HepG2 (cell line): ENCODE results near the gene DIAPH1. TPM values are rescaled to one million over a fixed set of nuclear protein-coding genes. Genes with fewer than 3 reads are reported as not detected.
A peak's percentile ranks its signal among the peaks of the same experiment; 100 is the strongest.

Source experiments
- AHDC1 ChIP-seq: sonication (generic); formaldehyde crosslinking; IDR thresholded peaks from 2 replicates; pipeline ENCODE4 v1.5.1; 2020; ENCODE audit warnings: mild to moderate bottlenecking, missing genetic modification reagents, borderline replicate concordance
- ATF4 ChIP-seq, 2 experiments: fragments of 450-650 bp in 1 of 2; sonication (generic) in 1 of 2; formaldehyde crosslinking; IDR thresholded peaks; 2 replicates each; pipeline versions ENCODE4 v1.5.0 to v1.8.0; 2020 to 2022; ENCODE audit warnings: mild to moderate bottlenecking in 1 of 2, missing genetic modification reagents in 1 of 2
- BATF2 ChIP-seq: sonication (generic); formaldehyde crosslinking; IDR thresholded peaks from 2 replicates; pipeline ENCODE4 v1.8.0; 2022; ENCODE audit warnings: mild to moderate bottlenecking, missing genetic modification reagents, moderate library complexity
- EP300 ChIP-seq, 3 experiments: sonication (generic) in 1 of 3; formaldehyde crosslinking in 1 of 3; IDR thresholded peaks; 2 replicates each; pipeline versions ENCODE4 v1.5.1 to v1.6.1; 2011 to 2020; ENCODE audit warnings: low read depth in 2 of 3, low read length in 2 of 3, borderline replicate concordance in 1 of 3, improper control_type of control experiment in 1 of 3, mild to moderate bottlenecking in 1 of 3, missing genetic modification reagents in 1 of 3, moderate library complexity in 1 of 3
- HCFC1 ChIP-seq: fragments of 150-350 bp; IDR thresholded peaks from 2 replicates; pipeline ENCODE4 v1.6.1; 2014; ENCODE audit warnings: low read depth, low read length
- HDAC1 ChIP-seq: sonication (generic); formaldehyde crosslinking; IDR thresholded peaks from 2 replicates; pipeline ENCODE4 v1.5.1; 2020; ENCODE audit warnings: mild to moderate bottlenecking, missing genetic modification reagents
- NFYC ChIP-seq: IDR thresholded peaks from 2 replicates; pipeline ENCODE4 v1.6.1; 2016; ENCODE audit warnings: missing genetic modification reagents, missing compliant biosample characterization
- U2AF1 ChIP-seq: fragments of 200-400 bp; formaldehyde crosslinking; optimal IDR thresholded peaks from 2 replicates; pipeline ENCODE3; 2017; ENCODE audit warnings: mild to moderate bottlenecking, low read depth, low read length
- ZBTB1 ChIP-seq: sonication (generic); formaldehyde crosslinking; IDR thresholded peaks from 2 replicates; pipeline ENCODE4 v1.4.0; 2020; ENCODE audit warnings: missing genetic modification reagents, borderline replicate concordance
- ZMYM4 ChIP-seq: sonication (generic); formaldehyde crosslinking; IDR thresholded peaks from 2 replicates; pipeline ENCODE4 v1.8.1; 2023; ENCODE audit warnings: mild to moderate bottlenecking, missing genetic modification reagents
- ZNF546 ChIP-seq: sonication (generic); formaldehyde crosslinking; conservative IDR thresholded peaks from 2 replicates; pipeline ENCODE4 v1.8.1; 2023; ENCODE audit warnings: mild to moderate bottlenecking, missing genetic modification reagents
- ZXDC ChIP-seq: sonication (generic); formaldehyde crosslinking; IDR thresholded peaks from 2 replicates; pipeline ENCODE4 v1.5.0; 2020; ENCODE audit warnings: mild to moderate bottlenecking, missing genetic modification reagents
- polyA plus RNA-seq, 8 experiments: library from polyadenylated mRNA; depleted of rRNA in 3 of 8; stranded (reverse) in 7 of 8; unstranded in 1 of 8; fragments of >200 nt; fragmentation: Illumina TruSeq in 4 of 8; extraction: Trizol in 4 of 8; gene quantifications; 2 replicates each; pipeline versions ENCODE4 v1.2.1 to v1.2.3, GENCODE V29; 2011 to 2016; ENCODE audit warnings: low read depth in 4 of 8, missing spikeins in 1 of 8, mixed read lengths in 1 of 8; ENCODE audit not compliant: insufficient read depth in 1 of 8
- total RNA-seq, 5 experiments: library from RNA; depleted of rRNA; stranded (reverse); fragments of >200 nt; fragmentation: Illumina TruSeq; extraction: Trizol; gene quantifications; 2 replicates each; pipeline ENCODE4 v1.2.3, GENCODE V29; 2016; ENCODE audit warnings: low read depth in 1 of 5
- TF ChIP-seq, protein P1 (sequence below): sonication (generic); formaldehyde crosslinking; conservative IDR thresholded peaks from 2 replicates; pipeline ENCODE4 v1.4.0; 2020; ENCODE audit warnings: mild to moderate bottlenecking, missing genetic modification reagents, moderate library complexity

DIAPH1 gene
- total and polyA plus RNA-seq, 2 of the 13 experiments (the other 11 are each of a cell fraction or from before 2014, with no cell fraction given), result 25.1 to 33.9 TPM

DNA sequence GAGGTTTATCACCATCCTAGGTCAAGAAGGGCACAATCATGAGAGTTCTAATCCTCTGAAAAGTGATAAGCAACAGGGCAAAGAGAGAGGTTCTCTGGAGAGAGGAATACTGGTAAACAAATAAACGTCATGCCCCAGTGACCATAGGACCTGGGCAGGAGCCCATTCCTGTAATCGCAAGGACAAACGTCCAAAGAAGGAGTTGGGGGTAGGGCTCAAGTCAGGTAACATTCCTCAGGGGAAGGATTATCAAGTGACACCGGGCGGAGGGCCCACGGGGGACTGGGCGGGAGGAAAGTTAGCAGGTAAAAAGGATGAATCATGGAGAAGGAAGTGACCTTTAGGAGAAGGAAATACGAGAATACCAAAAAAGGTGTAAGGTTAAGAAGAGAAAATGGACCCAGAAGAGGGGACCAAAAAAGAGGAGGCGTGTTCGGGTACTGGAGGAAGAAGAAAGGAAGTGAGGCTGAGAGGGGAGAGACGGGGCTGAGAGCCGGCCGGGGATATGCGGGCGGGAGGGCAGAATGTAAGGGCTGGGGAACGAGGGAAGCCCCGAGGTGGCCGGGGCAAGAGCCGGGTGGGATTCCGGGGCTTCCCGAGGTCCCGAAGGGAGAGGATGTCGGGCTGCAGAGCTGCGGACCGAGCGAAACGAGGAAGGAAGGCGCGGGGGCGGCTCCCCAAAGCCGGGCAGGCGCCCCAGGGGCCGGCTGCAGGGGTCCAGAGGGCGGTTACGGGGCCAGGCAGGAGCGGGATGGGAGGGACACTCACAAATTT is 583 bp downstream of the DIAPH1 start (continued):
- TF ChIP-seq ZXDC (CRISPR knock-in tag) (no peak), HDAC1 (CRISPR knock-in tag) (peak; percentile 50), ZBTB1 (CRISPR knock-in tag) (no peak), HCFC1 (no peak; the same call in 1 of the 2 replicates), NFYC (no peak), ZNF546 (0 out of 2 replicates have a peak, but pooled peaks have one; percentile 4), BATF2 (CRISPR knock-in tag) (peak; percentile 31; the same call in 1 of the 2 replicates), U2AF1 (peak; percentile 0), AHDC1 (CRISPR knock-in tag) (peak; percentile 62; the same call in 1 of the 2 replicates), ATF4 (CRISPR knock-in tag; IDR thresholded peaks at IDR 0.05) (peak in 1 of 2 experiments; percentile 44; a peak in 2 of 4 replicates), EP300 (IDR thresholded peaks at IDR 0.05; ENCODE audit: low read depth in 2 of 2, low read length in 2 of 2) (no peak), EP300 (CRISPR knock-in tag; IDR thresholded peaks at IDR 0.05; ENCODE audit: borderline replicate concordance) (no peak), ZMYM4 (no peak)
- TF ChIP-seq, protein P1, sequence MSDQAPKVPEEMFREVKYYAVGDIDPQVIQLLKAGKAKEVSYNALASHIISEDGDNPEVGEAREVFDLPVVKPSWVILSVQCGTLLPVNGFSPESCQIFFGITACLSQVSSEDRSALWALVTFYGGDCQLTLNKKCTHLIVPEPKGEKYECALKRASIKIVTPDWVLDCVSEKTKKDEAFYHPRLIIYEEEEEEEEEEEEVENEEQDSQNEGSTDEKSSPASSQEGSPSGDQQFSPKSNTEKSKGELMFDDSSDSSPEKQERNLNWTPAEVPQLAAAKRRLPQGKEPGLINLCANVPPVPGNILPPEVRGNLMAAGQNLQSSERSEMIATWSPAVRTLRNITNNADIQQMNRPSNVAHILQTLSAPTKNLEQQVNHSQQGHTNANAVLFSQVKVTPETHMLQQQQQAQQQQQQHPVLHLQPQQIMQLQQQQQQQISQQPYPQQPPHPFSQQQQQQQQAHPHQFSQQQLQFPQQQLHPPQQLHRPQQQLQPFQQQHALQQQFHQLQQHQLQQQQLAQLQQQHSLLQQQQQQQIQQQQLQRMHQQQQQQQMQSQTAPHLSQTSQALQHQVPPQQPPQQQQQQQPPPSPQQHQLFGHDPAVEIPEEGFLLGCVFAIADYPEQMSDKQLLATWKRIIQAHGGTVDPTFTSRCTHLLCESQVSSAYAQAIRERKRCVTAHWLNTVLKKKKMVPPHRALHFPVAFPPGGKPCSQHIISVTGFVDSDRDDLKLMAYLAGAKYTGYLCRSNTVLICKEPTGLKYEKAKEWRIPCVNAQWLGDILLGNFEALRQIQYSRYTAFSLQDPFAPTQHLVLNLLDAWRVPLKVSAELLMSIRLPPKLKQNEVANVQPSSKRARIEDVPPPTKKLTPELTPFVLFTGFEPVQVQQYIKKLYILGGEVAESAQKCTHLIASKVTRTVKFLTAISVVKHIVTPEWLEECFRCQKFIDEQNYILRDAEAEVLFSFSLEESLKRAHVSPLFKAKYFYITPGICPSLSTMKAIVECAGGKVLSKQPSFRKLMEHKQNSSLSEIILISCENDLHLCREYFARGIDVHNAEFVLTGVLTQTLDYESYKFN, result peak; percentile 37; the same call in 1 of the 2 replicates
